ENCODE measurements around the gene NRM.
A peak's percentile ranks its signal among the peaks of the same experiment; 100 is the strongest.
"Not testable (repeated sequence)": the region's sequence is repeated elsewhere in the genome, so short reads cannot be mapped to it uniquely, and the experiment has no call there.

The NRM gene

DNA sequence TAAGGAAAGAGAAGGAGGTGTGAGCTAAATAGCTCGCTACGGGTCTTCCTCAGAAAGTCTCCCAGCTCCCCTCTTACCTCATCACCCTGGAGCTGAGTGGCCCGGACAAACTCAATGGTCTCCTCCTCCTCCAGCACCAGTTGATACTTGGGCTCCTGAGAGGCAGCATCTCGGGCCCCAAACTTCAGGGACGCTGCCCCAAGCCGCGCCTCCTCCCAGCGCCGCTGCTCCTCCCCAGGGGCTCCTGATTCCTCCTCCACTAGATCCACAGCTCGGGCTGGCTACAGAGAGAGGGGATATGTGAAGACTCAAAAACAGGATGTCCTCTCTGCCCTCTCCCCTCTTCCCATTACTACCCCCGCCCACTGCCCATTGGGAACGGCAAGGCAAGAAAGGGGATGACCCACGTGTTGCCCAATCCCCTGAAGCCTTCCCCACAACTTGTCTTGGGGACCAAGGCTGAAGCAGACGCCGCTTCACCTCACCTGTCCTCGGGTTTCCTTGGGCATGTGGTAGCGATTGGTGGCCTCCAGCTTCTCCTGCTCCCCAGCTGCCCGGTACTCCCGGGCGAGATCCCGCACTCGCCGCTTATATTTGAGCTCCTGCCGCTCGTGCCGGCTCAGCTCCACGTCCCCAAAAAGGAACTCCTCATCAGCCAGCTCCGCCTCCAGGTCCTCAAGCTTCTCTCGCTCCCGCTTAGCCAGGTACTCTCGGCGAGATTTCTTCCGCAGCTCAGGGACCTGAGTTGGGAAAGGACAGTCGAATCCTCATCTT lies 25.6 kb downstream of the NRM start:
- DNase-seq (ENCODE audit: low read depth): no peak

DNA sequence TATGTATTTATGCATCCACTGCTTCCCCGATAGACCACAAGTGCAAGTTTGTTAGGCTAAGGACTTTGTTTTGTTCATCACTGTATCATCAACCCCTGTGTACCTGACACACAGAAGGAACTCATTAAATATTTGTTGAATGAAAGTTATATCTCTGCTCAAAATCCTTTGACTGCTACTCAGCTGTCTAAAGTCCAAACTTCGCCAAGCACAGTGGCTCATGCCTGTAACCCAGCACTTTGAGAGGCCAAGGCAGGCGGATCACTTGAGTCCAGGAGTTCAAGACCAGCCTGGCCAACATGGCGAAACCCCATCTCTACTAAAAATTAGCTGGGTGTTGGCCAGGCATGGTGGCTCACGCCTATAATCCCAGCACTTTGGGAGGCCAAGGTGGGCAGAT lies 32.9 kb downstream of the NRM start:
- not testable (repeated sequence) for DNase-seq (ENCODE audit: low read depth)

DNA sequence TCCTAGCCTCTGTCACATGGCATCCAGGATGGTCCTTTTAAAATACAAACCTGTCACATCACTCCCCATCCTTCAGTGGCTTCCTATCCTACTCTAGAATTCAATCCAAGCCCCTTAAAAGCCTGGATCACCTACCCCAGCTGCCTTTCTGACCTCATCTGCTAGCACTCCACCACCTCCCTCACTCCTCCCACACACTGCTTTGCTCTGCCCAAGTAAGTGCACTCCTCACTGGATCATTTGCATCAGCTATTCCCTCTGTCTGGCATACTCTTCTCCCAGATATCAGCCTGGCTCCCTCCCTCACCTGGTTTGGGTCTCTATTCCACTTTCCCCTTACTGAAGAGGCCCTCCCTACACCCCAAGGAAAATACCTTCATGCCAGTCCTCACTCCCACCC lies 33.3 kb downstream of the NRM start:
- DNase-seq (ENCODE audit: low read depth): no peak

DNA sequence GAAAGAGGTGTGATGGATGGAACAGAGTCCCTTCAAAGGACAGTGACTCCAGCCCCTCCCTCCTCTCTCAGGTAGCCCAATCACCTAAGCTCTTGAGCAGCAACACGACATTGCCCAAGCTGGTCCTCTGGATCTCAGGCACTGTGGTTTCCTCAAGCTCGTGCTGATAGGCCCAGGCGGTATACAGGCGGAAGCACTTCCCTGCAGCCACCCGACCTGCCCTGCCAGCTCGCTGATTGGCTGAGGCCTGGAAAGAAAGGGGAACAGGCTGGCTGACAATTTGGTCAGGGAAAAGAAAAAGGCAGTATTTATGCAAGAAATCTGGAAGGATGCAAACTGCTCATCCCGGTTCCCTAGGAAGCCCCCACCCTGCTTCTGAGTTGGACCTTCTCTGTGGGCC lies 34.3 kb downstream of the NRM start:
- no peak for DNase-seq (ENCODE audit: low read depth)

DNA sequence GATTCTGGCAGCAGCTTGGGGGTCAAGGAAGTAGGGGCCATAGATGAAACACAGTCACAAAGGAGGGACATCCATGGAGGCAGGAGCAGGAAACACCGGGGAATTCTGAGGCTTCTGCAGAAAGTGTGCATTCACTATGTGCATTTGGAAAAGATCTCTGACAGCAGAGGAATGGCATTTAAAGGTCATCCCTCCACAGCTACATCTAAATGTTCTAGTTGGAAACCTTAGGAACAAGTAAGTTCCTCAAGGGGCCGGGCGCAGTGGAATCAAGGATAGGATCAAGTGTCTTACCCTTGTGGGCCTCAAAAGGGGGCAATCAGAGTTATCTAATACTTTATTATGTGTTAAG lies 35.1 kb downstream of the NRM start:
- no peak for DNase-seq (ENCODE audit: low read depth)

DNA sequence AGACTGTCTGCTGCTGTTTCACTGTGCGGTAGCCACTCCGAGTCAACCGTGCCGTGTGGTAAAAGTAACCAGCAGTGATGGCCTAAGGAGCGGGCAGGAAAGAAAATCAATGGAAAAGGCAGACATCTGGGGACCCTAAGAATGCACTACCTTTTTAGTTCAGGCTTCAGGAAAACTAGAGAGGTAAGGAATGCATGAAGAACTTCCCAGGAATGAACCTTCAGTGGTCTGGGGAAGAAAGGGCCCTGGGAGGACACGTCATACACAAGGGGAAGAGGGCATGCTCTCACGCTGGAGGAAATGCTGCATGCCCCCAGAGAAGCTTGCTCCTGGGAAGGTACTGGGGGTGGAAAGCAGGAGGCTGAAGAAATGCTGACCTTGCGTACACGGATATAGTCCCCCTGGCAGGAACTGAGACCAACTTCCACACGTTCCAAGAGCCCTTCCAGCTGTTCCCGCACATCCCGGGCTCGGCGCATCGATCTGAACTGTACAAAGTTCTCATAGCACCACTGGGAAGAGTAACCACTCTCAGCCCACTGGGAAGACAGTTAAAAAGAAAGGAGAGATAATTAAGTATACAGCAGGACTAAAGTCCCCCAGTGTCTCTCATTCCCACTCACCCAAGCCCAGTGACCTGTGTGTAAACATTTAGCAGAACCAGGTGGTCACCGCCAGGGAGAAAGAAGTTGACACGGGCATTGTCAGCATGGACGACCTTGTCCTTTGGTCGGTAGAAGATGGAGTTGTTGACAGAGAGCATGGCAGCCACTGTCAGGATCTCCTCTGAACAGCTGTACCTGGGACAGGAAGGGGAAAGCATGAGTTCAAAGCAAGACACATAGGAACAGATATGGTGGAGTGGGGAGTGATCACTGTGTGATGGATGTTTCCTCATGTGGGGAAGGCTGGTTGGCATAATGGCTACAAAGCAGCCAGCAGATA lies 35.7 kb downstream of the NRM start:
- no peak for DNase-seq (ENCODE audit: low read depth)

DNA sequence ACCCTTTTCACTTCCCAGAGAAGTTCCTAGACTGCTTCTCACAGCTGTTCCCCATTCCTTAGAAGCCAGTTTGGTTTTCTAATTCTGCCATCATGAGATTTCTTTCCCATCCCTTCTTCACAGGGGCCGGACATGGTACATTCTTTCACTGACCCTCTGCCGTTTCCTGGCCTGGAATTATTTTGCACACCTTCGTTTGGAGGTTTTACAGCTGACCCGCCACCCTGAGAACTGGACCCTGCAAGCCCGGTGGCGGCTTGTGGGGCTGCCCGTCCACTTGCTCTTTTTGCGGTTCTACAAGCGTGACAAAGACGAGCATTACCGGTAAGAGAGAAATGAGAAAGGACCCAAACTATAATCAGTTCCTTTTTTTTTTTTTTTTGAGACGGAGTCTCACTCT lies 39.6 kb downstream of the NRM start:
- no peak for DNase-seq (ENCODE audit: low read depth)

DNA sequence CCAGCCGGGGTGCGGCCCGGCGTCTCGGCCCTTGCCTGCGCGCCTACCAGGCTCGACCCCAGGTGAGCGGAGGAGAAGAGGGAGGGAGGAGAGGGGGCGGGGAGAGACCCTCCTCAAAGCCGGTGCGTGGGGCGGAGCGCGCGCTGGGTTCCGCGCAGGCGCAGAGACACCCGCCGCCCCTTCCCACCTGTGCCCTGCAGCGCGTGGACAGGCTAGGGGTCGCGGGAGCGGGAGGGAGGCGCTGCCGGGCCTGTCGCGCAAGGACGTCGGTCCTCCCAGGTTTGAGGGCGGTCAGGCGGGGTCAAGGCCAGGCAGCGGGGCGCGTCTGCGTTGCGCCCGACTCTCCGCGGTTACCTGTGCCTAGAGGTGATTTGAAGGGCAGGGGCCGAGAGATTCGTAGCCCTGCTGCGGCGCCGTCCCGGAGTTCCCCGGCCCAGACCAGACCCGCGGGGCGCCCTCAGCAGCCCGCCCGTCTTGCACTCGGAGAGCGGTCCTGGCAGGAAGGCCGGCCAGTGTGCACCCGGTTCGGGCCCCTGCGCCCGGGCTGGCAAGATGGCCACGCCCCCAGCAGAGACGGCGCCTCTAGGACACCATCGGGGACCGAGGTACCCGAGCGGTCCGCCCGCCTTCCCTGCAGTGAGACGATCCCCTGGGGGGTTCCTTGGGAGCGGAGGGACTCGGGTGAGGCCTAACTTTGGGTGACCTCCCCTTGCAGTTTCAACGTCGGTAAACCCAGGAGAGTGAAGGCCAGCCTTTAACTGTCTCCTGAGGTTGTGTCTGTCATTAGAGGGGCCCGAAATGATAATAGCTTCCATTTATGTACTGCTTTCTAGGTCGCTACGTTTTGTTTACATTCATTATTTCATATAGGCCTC lies 43.3 kb downstream of the NRM start:
- DNase-seq (ENCODE audit: low read depth): peak; percentile 81

DNA sequence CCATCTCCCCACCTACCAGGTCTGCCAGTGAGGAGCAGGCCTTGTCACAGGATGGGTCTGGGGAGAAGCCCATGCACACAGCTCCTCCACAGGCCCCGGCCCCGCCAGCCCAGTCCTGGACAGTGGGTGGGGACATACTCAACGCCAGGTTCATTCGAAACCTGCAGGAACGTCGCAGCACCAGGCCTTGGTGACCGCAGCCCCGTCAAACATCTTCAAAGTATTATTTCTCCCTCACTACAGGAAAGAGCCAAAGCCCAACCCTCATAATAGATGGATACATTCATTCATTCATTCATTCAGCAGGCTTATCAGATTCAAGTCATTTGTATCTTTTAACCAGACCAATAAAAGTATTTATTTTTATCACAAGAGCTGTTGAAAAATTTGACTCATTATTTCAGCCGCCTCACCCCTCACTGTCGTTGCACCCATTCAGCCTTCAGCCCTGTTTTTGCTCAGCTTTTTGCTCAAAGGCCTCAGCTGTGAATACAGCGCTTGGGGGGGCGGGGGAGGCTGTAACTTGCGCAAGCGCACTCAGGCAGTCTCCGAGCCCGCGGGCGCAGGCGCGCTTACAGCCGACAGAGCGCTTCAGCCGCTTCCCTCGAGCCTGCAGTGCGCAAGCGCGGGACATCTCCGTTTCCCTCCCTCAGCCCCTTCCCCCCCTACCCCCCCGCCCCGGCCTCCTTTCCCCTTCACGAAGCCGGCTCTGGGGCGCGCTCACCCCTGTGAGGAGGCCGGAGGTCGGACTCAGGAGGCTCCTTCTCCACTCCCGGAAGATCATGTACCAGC lies 44.1 kb downstream of the NRM start, which contains the start of gene C6orf136:
TSS of gene C6orf136 (plus strand) at position 684 of the 792 bp plus-strand sequence. CDS start at position 783, 99 bp downstream.
- peak; percentile 90 for DNase-seq (ENCODE audit: low read depth)

DNA sequence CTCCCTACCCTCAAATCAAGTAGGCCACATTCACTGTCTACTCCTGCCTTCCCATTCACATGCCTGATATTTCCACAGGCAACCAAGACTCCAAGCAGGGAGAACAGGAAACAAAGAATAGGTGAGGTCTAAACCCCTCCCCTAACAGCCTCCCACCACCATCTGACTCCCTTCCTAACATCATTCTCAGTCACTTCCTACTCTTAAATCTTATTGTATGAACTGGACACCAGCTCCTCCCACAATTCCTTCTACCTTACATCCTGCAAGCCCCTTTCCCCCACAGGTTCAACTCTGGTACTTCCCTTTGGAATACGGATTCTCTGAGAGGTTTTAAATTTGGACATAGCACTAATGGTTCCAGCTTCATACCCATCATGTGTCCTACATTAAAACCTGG lies 44.8 kb downstream of the NRM start:
- DNase-seq (ENCODE audit: low read depth): no peak

DNA sequence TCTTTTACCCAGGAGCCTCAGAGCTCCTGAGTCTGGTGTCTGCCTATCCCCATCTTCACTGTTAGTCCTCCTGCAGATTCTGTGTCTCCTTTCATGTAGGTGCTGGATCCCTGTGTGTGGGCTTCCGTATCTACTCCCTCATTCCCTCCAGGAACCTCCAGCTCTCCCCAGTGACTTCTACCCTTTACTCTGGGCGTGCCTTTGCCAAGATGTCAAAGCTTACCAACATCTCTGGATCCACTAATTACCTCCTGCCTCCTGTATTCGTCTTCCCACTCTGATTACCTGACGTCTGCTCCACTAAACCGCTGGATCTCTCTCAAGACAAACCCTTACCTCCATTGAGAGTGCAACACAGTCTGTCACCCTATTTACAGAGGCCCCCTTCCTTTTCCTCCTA lies 46.0 kb downstream of the NRM start:
- no peak for DNase-seq (ENCODE audit: low read depth)

DNA sequence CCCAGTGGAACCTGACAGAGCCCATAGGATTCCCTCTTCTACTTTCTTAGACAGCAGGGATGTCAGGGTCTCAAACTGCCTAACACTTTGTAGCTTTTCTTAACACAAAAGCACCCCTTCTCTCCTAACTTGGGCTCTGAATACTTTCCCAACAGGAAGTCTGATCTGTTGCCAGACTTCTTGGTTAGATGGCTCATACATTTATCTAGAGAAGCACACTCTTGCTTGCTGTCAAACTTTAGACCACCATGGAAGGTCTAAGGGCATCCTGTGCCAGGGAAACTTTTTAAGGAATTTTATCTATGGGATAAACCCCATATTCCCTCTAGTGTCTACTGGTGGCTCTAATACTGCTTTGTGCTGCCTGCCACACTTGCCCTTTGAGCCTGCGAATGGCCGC lies 47.1 kb downstream of the NRM start:
- DNase-seq (ENCODE audit: low read depth): no peak

DNA sequence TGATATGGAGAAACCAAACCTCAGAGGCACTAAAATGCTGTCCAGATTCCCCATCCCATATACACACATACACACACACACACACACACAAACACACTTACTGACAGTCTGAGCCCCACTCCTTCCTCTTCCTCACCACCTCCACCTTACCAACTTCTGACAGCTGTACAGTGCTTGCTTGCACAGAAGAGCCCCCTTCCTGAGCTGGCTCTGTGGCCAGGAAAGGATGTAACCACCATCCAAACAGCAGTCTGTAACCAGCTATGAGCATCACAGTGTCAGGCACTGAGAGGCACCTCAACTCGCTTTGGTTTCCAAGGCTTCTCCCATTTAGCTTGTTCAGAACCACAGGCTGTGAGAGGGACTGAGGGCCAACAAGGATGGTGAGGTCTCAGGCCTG lies 49.7 kb downstream of the NRM start:
- no peak for DNase-seq (ENCODE audit: low read depth)

DNA sequence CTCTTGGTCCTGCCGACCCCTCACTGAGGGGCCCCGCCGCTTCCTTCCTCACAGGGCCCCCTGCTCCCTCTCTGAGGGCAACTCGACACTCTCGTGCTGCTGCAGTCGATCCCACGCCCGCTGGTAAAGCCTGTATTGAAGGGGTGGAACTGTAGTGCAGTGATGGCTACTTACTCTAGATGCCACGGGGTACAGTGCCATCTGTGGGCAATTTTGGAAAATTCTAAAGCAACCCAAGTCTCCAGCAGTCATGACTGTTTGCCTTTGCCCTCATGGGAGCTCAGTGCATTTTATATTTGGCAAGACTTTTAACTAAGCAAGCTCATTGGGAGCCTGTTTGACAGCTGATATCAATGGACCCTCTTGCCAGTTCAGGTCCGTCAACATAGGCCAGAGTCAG lies 50.3 kb downstream of the NRM start:
- no peak for DNase-seq (ENCODE audit: low read depth)

Data from activated T-cell treated with anti-CD3 and anti-CD28 coated beads for 48 hours (primary cell).